ENCODE measurements around the gene SLPI. TPM values are rescaled to one million over a fixed set of nuclear protein-coding genes. Genes with fewer than 3 reads are reported as not detected.

SLPI gene
- total and polyA plus RNA-seq, 10 of the 15 experiments (the other 5 are each of a cell fraction or from before 2014, with no cell fraction given), result 0.56 to 1.4 TPM; not detected in 8

- no peaks in the 10 kb centered on the region for H3K79me2 ChIP-seq (ENCODE audit: control insufficient read depth, insufficient read depth, low read length)
- intact Hi-C loops (cut with micrococcal nuclease; ENCODE audit: unreplicated experiment), result no loop called here
- H3K4me3 ChIP-seq, result no peak overlapping the region
- CTCF ChIA-PET, result interaction anchor here (0.7 kb wide), 1 partner anchor 9 kb away, joined by 3 read pairs; no protein-coding TSS in a partner anchor
- H3K4me2 ChIP-seq (ENCODE audit: control insufficient read depth, insufficient read depth), result no peak overlapping the region
- no peaks in the 10 kb centered on the region for H3K4me1 ChIP-seq (ENCODE audit: control insufficient read depth, insufficient read depth, low read length)
- FAIRE-seq, result no peak
- POLR2A ChIA-PET, result no interaction called here
- no peaks in the 10 kb centered on the region for H4K20me1 ChIP-seq (ENCODE audit: control insufficient read depth, insufficient read depth)
- RAD21 ChIA-PET (ENCODE audit: unreplicated experiment), result no interaction called here
- TF ChIP-seq FOS (IDR thresholded peaks at IDR 0.05; ENCODE audit: borderline replicate concordance, extremely low read depth, insufficient read length) (no peak), POU2F2 (IDR thresholded peaks at IDR 0.05; ENCODE audit: borderline replicate concordance, low read depth, low read length) (no peak), ESRRA (IDR thresholded peaks at IDR 0.05; ENCODE audit: low read length) (no peak), ZNF384 (IDR thresholded peaks at IDR 0.05; ENCODE audit: borderline replicate concordance, low read depth, low read length) (no peak), GATAD2B (conservative IDR thresholded peaks at IDR 0.05; ENCODE audit: low read depth) (no peak), STAT1 (conservative IDR thresholded peaks at IDR 0.05) (no peak), IRF4 (IDR thresholded peaks at IDR 0.05; ENCODE audit: low read depth, low read length) (no peak), TCF7 (IDR thresholded peaks at IDR 0.05; ENCODE audit: borderline replicate concordance) (no peak), HDGF (IDR thresholded peaks at IDR 0.05) (no peak)
- H3K27me3 ChIP-seq (replicated peaks in 1 of 2; ENCODE audit: control insufficient read depth in 2 of 2, insufficient read depth in 2 of 2, low read length in 1 of 2), result peaks cover 0 to 4% of the 10 kb centered on the region in 2 experiments; a peak in 1 of 4 replicates
- BruUV-seq (replicated peaks), result no TSS peak
- DNase-seq (ENCODE audit: low read depth, low spot score), result no peak
- no peak for ATAC-seq
- no peak overlapping the region for H3K27ac ChIP-seq (ENCODE audit: control insufficient read depth, insufficient read depth)
- 3% methylated on average over 4 of the region's 4 CpGs for WGBS (ENCODE audit: insufficient coverage, insufficient replicate concordance, low lambda C conversion rate, missing lambda C conversion rate)
- SMC1A ChIA-PET (ENCODE audit: uncharacterized antibody, unreplicated experiment), result no interaction called here
- no peak overlapping the region for H2AFZ ChIP-seq (ENCODE audit: control insufficient read depth, low read depth, low read length)
- no peak overlapping the region for H3K9ac ChIP-seq (ENCODE audit: control insufficient read depth, insufficient read depth, low read length)
- no peaks in the 10 kb centered on the region for H3K36me3 ChIP-seq (ENCODE audit: control insufficient read depth in 2 of 2, insufficient read depth in 2 of 2, low read length in 1 of 2)
- in situ Hi-C loops (cut with MboI), result no loop called here
- no peaks in the 10 kb centered on the region for H3K9me3 ChIP-seq (replicated peaks; ENCODE audit: control insufficient read depth, insufficient read depth, low read length)
Observed at GRCh38 chr20:45218124-45218523, 36.2 kb downstream of the SLPI start.

GRCh38 chr20:45212836-45213235 lies 41.5 kb downstream of the SLPI start:
- WGBS (ENCODE audit: insufficient coverage, insufficient replicate concordance, low lambda C conversion rate, missing lambda C conversion rate), result 35% methylated on average over 3 of the region's 3 CpGs
- intact Hi-C loops (cut with micrococcal nuclease; ENCODE audit: unreplicated experiment), result no loop called here
- SMC1A ChIA-PET (ENCODE audit: uncharacterized antibody, unreplicated experiment), result no interaction called here
- TF ChIP-seq PAX5 (IDR thresholded peaks at IDR 0.05; ENCODE audit: borderline replicate concordance, low read depth, low read length) (no peak), NFYA (IDR thresholded peaks at IDR 0.05; ENCODE audit: borderline replicate concordance, low read depth, low read length) (no peak), ZBTB4 (CRISPR knock-in tag; IDR thresholded peaks at IDR 0.05) (no peak), TAF1 (IDR thresholded peaks at IDR 0.05; ENCODE audit: borderline replicate concordance, low read depth, low read length) (no peak), SMAD1 (IDR thresholded peaks at IDR 0.05; ENCODE audit: low read depth, partially characterized antibody) (no peak), PBX3 (IDR thresholded peaks at IDR 0.05; ENCODE audit: insufficient replicate concordance, low read depth, low read length) (no peak), STAT3 (IDR thresholded peaks at IDR 0.05; ENCODE audit: low read depth, low read length) (no peak), NR2C1 (IDR thresholded peaks at IDR 0.05) (no peak)

More at GRCh38 chr20:45212836-45213235, 41.5 kb downstream of the SLPI start:
- Histone ChIP-seq H3K36me3 (ENCODE audit: control insufficient read depth in 2 of 2, insufficient read depth in 2 of 2, low read length in 1 of 2) (no peaks in the 10 kb centered on the region), H4K20me1 (ENCODE audit: control insufficient read depth, insufficient read depth) (no peaks in the 10 kb centered on the region), H3K9ac (ENCODE audit: control insufficient read depth, insufficient read depth, low read length) (no peak overlapping the region), H3K4me3 (no peak overlapping the region), H3K79me2 (ENCODE audit: control insufficient read depth, insufficient read depth, low read length) (no peaks in the 10 kb centered on the region), H2AFZ (ENCODE audit: control insufficient read depth, low read depth, low read length) (no peak overlapping the region), H3K4me2 (ENCODE audit: control insufficient read depth, insufficient read depth) (no peak overlapping the region), H3K27ac (ENCODE audit: control insufficient read depth, insufficient read depth) (no peak overlapping the region), H3K27me3 (replicated peaks in 1 of 2; ENCODE audit: control insufficient read depth in 2 of 2, insufficient read depth in 2 of 2, low read length in 1 of 2) (no peaks in the 10 kb centered on the region), H3K9me3 (replicated peaks; ENCODE audit: control insufficient read depth, insufficient read depth, low read length) (no peaks in the 10 kb centered on the region), H3K4me1 (ENCODE audit: control insufficient read depth, insufficient read depth, low read length) (no peaks in the 10 kb centered on the region)
- no peak for ATAC-seq
- no peak for FAIRE-seq
- ChIA-PET CTCF (no interaction called here), RAD21 (ENCODE audit: unreplicated experiment) (no interaction called here), POLR2A (no interaction called here)
- DNase-seq (ENCODE audit: low read depth, low spot score), result no peak
- in situ Hi-C loops (cut with MboI), result no loop called here
- no TSS peak for BruUV-seq (replicated peaks)
